GM19328 (cell line): ENCODE measurements around the gene ZBTB48.
"Not testable (repeated sequence)": the region's sequence is repeated elsewhere in the genome, so short reads cannot be mapped to it uniquely, and the experiment has no call there.

ENCODE experiments used
- ATAC-seq: cut with Tn5 transposase; IDR thresholded peaks from one replicate; pipeline ENCODE4 v1.9.1; 2021; ENCODE audit warnings: mild to moderate bottlenecking, moderate library complexity; ENCODE audit not compliant: unreplicated experiment

The ZBTB48 gene

DNA sequence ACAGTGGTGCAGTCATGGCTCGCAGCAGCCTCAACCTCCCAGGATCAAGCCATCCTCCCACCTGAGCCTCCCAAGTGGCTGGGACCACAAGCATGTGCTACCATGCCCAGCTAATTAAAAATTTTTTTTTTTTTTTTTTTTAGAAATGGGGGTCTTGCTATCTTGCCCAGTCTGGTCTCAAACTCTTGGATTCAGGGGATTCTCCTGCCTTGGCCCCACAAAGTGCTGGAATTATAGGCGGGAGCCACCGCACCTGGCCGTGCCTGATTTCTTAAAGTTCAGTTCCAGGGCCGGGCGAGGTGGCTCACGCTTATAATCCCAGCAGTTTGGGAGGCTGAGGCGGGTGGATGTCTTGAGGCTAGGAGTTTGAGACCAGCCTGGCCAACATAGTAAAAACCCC lies 51.3 kb downstream of the ZBTB48 start:
- no peak for ATAC-seq

DNA sequence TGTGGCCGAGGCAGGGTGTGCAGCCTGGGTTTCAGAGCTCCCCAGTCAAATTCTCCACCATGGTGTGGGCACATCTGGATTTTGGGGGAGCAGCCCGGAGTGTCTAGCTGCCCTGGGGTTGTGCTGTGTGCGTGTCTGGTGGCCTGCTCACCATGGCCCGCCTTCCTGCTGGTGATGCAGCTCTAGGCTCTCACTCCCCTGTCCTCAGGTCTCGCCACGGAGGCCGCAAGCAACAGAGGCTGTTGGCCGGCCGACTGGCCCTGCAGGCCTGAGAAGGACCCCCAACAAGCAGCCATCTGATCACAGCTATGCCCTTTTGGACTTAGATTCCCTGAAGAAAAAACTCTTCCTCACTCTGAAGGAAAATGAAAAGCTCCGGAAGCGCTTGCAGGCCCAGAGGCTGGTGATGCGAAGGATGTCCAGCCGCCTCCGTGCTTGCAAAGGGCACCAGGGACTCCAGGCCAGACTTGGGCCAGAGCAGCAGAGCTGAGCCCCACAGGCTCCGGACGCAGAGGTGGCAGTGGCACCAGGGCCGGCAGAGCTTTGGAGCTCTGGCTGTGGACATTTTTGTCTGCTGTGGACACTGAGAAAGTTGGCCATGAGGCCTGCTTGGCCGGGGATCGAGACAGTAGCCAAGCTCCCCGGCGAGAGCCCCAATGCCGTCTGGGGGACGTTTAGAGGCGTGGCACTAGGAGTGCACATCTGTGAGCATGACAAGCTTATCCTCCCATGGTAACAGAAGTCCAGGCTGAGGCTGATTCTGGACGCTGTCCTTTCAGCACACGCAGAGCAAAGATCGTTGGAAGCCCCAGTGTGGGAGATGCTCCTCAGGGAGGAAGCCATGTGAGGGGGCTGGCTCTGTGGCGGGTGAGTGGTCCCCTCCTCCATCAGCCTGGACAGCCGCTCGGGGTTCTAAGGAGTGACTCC lies 53.1 kb downstream of the ZBTB48 start:
- no peak for ATAC-seq

DNA sequence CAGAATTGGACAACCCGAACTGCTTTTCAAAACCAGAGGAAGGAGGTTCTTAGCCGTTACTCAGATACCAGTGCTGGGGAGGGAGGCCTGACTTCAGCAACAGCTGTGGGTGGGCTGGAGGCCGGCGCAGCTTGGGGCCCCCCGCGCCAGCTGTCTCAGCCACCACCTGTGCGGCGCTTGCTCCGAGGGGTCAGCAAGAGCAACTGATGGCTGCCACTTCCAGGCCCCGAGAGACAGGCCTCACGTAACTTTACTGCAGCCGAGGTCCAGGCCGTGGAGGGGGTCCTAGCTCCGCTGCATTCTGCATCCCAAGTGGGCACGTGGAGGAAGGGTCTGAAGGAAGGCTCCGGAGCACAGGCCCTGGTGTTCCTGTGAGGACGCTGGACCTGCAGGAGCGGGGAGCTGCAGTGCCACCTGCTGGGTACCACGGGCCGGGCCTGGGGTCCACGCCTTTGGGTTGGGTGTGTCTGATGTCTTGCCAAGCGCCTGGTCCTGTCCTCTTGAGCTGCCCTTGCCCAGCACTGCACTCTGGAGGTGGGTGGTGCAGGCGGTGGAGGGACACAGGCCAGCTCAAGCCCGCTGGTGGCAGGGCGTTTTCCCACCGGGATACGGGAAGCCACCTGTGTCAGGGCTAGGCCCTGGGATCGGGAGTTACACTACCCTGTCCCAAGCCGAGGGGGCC lies 54.7 kb downstream of the ZBTB48 start:
- ATAC-seq: no peak

DNA sequence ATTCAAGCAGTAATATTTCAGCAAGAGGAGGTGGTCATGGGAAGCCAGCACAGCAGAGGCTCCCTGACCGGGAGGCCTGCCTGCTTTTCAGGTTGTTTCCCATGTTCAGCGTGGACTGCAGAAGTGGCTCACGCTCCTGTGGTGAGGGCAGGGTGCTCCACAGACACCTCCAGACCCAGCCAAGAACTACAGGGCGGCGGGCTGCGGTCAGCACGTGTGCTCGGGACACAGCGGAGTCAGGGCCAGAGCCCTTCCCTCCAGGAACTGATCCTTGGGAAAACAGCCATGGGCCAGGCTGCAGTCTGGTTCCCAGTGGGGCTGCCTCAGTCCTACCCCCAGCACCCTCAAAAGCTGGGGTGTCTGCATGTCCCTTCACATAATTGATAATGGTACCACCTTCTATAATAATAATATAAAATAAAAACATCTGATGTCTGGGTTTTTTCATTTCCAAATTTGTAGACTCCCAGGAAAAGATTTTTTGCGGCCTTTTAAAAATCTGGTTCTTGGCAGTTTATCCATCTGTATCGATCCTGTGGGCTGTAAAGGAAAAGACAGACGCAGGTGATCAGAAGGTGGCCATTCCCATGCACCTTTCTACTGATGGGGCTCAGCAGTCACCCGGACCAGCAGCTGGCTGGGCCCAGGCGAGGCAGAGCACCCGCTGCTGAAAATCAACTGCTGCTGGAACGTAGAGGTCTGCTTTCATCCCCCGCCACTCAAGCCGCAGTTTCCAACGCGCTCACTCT lies 55.5 kb downstream of the ZBTB48 start:
- no peak for ATAC-seq

DNA sequence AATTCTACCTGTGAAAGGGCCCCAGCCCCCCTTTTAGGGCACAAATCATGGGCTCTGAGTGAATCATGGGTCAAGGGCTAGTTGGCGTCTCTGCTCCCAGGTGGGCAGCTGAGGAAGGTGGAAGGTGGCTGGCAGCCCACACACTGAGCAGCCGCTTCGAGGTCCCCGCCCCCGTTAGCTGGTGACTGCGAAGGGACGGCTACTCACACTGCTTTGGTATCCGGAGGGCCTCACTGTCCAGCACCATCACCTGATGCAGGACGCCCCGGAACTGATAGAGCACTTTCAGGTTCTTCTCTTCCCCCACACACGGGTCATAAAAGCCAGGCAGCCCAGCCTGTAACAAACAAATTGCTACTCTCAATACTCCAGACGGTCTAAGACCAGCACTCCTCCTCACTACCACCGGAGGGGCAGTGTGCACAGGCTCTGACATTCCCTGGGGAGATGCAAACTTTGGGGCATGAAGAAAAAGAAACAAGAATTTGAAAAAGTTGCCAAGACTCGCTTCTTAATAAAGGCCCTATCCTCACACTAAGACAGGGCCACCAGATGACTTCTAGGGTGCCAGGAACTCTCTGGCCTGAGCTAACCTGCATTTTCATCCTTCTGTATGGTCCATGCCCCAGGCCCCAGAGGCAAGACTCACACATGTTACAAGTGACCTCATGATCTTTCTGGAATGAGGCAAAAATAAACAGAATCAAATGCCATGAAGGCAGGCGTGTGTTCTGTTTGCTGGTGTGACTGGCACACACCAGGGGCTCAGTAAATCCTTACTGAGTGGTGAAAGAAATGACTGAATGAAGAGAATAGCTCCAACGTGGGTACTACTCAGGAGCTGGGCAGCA lies 56.3 kb downstream of the ZBTB48 start:
- no peak for ATAC-seq

DNA sequence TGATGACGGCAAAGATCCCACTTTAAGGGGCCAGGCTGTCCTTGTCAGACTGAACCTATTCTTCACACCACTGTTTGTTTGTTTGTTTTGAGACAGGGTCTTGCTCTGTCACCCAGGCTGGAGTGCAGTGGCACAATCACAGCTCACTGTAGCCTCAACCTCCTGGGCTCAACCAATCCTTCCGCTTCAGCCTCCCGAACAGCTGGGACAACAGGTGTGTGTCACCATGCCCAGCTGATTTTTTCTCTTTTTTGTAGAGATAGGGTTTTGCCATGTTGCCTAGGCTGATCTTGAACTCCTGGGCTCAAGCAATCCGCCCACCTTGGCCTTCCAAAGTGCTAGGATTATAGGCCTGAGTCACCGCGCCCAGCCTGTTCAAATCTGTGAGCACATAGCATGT lies 57.0 kb downstream of the ZBTB48 start:
- not testable (repeated sequence) for ATAC-seq

DNA sequence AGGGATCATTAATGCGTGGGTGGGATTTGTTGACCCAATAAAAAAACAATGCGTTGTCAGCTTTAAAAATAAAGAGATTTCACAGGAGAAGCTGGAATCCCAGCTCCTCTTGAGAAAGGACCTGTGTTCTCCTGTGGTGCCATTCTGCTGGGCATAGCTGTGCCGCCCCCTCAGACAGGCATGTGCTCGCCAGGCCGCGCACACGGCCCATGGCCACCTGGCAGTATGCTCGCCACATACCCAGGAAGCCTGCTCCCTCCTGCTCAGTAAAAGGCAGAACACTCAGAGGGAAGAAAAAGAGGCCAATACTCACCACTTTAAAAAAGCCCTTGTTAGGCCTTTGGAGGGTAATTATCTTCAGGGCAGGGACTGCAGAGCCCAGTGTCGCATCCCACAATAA lies 58.0 kb downstream of the ZBTB48 start:
- no peak for ATAC-seq

DNA sequence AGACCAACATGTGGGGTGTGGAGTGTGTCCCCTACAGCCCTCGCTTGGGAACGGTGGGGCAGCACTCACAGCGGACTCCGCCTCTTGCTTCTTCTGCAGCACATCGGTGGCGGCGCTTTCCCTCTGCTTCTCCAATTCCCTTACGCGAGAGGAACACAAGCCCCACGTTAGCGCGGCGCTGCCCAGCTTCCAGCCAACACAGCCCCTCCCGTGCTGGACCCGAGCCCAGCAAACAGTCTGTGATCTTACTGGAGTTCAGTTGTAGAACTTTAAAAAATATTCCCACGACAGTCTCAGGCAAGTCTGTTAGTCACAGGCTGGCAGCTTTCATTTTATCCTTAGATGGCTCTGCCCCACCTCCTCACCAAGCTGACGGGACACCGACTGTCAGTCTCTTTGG lies 58.4 kb downstream of the ZBTB48 start:
- ATAC-seq: no peak
